Brain microvascular endothelial cell (primary cell): ENCODE measurements around the gene CCDC7.
"Not testable (repeated sequence)": the region's sequence is repeated elsewhere in the genome, so short reads cannot be mapped to it uniquely, and the experiment has no call there.

Experiments
- DNase-seq: peaks from one replicate; pipeline ENCODE4 v3.0.0-alpha.2; 2020
- H3K27ac ChIP-seq: fragments of 250-450 bp; sonication (Bioruptor Pico); 2 replicates; pipeline ENCODE4 v1.5.1; 2020; ENCODE audit warnings: mild to moderate bottlenecking, moderate library complexity
- H3K27me3 ChIP-seq: fragments of 250-450 bp; sonication (Bioruptor Pico); replicated peaks from 2 replicates; pipeline ENCODE4 v1.5.1; 2020; ENCODE audit warnings: mild to moderate bottlenecking
- H3K36me3 ChIP-seq: fragments of 250-450 bp; sonication (Bioruptor Pico); replicated peaks from 2 replicates; pipeline ENCODE4 v1.5.1; 2020; ENCODE audit warnings: mild to moderate bottlenecking
- H3K4me3 ChIP-seq: 2 replicates; pipeline ENCODE4 v1.5.1; 2011; ENCODE audit warnings: low read depth, mild to moderate bottlenecking, control low read depth, low read length, moderate library complexity
- in situ Hi-C: cut with HindIII; loops from 2 replicates; pipeline ENCODE4 v1.10.0; 2017; ENCODE audit warnings: low sequenced_read_pairs, low pct_ligation_motif_present
- TF ChIP-seq, protein P1 (sequence below): IDR thresholded peaks from 2 replicates; pipeline ENCODE4 v1.5.1; 2011; ENCODE audit warnings: low read depth, mild to moderate bottlenecking, moderate library complexity, low read length, control low read depth, inconsistent platforms; ENCODE audit errors: missing control alignments

Gene CCDC7

DNA sequence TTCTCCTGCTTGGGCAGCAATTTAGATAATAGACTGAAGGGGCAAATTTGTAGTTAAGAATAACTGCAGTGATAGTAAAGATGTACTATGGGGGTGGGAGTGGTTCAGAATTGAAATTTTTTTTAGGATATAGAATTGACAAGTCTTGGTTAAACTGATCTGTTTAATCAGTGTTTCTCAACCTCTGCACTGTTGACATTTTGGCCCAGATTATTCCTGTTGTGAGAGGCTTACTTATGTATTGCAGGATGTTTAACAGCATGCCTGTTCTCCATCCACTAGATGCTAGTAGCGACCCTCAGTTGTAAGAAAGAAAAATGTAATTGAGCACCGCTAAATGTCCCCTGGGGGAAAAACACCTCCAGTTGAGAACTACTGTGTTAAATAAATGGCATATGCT is 176.5 kb downstream of the CCDC7 start:
- DNase-seq: no peak

DNA sequence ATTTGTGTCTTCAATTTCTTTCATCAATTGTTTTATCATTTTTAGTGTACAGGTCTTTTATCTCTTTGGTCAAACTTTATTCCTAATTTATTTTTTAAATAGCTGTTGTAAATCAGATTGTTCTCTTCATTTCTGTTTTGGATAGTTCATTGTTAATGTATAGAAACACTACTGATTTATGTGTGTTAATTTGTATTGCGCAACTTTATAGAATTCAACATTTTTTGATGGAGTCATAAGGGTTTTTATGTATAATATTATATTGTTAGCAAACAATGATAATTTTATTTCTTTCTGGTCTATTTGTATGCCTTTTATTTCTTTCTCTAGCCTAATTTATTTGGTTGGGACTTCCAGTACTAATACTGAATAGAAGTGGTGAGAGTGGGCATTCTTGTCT is 181.2 kb downstream of the CCDC7 start:
- Histone ChIP-seq H3K4me3 (no peak overlapping the region), H3K27ac (no peak overlapping the region), H3K27me3 (no peaks in the 10 kb centered on the region), H3K36me3 (no peaks in the 10 kb centered on the region)
- no peak for DNase-seq
- in situ Hi-C loops: no loop called here
- TF ChIP-seq, protein P1, sequence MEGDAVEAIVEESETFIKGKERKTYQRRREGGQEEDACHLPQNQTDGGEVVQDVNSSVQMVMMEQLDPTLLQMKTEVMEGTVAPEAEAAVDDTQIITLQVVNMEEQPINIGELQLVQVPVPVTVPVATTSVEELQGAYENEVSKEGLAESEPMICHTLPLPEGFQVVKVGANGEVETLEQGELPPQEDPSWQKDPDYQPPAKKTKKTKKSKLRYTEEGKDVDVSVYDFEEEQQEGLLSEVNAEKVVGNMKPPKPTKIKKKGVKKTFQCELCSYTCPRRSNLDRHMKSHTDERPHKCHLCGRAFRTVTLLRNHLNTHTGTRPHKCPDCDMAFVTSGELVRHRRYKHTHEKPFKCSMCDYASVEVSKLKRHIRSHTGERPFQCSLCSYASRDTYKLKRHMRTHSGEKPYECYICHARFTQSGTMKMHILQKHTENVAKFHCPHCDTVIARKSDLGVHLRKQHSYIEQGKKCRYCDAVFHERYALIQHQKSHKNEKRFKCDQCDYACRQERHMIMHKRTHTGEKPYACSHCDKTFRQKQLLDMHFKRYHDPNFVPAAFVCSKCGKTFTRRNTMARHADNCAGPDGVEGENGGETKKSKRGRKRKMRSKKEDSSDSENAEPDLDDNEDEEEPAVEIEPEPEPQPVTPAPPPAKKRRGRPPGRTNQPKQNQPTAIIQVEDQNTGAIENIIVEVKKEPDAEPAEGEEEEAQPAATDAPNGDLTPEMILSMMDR: no peak

More for the DNA sequence above, 176.5 kb downstream of the CCDC7 start:
- H3K4me3 ChIP-seq: no peak overlapping the region
- no peaks in the 10 kb centered on the region for H3K36me3 ChIP-seq
- TF ChIP-seq, protein P1: no peak
- H3K27ac ChIP-seq: no peak overlapping the region
- in situ Hi-C loops: no loop called here
- H3K27me3 ChIP-seq: no peaks in the 10 kb centered on the region

DNA sequence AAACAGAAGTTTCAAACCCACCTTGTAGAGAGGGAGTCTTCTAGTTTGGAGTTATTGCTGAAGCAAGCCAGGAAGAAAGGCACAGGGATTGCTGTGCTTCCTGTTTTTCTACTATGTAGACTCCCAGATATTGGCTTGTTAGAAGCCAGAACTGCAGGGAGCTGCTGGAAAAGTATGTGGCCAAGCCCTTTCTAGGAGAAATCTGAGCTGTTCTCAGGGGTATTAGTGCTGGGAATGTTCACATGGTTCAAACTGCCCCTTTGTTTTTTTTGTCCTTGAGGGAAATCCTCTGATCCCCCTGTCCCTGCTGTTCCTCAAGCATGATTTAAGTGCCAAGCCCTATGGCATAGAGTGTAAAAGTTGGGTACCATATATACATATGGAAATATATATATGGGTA is 184.0 kb downstream of the CCDC7 start:
- Histone ChIP-seq H3K4me3 (no peak overlapping the region), H3K27me3 (no peaks in the 10 kb centered on the region), H3K36me3 (no peaks in the 10 kb centered on the region), H3K27ac (no peak overlapping the region)
- no peak for DNase-seq
- in situ Hi-C loops: no loop called here
- TF ChIP-seq, protein P1: no peak

DNA sequence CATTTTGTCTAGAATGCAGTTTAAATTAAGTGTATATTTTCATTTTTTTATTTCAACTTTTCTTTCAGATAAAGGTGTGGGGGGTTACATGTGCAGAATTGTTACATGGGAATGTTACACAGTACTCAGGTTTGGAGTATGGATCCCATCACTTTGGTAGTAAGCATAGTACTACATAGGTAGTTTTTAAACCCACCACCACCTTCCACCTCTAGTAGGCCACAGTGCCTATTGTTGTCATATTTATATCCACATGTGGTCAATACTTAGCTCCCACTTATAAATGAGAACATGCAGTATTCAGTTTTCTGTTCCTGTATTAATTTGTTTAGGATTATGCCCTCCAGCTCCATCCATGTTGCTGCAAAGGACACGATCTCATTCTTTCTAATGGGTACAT is 200.6 kb downstream of the CCDC7 start:
- DNase-seq: no peak
- H3K27ac ChIP-seq: no peak overlapping the region
- no peaks in the 10 kb centered on the region for H3K27me3 ChIP-seq
- TF ChIP-seq, protein P1: no peak
- no peaks in the 10 kb centered on the region for H3K36me3 ChIP-seq
- in situ Hi-C loops: no loop called here
- H3K4me3 ChIP-seq: no peak overlapping the region

DNA sequence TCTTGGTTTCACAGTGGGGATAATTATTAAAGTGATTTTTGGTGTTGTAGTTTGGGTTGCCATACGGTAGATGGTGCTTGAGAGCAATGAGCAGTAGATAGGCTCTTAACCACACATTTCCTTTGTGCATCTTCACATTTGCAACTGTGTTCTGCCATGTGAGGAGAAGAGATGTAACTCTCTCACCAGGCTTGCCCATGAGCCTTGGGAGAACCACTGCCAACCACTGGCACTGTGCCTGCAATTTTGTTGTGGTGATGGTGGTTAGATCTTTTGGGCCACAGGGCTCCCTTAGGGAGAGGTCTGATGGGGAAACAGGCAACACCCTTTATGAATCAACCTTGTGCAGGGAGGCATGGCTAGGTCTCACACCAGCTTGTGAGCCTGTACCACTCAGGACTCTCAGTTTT is 204.3 kb downstream of the CCDC7 start:
- no peaks in the 10 kb centered on the region for H3K27me3 ChIP-seq
- TF ChIP-seq, protein P1: no peak
- no peak overlapping the region for H3K4me3 ChIP-seq
- H3K36me3 ChIP-seq: no peaks in the 10 kb centered on the region
- in situ Hi-C loops: no loop called here
- no peak overlapping the region for H3K27ac ChIP-seq
- DNase-seq: no peak

DNA sequence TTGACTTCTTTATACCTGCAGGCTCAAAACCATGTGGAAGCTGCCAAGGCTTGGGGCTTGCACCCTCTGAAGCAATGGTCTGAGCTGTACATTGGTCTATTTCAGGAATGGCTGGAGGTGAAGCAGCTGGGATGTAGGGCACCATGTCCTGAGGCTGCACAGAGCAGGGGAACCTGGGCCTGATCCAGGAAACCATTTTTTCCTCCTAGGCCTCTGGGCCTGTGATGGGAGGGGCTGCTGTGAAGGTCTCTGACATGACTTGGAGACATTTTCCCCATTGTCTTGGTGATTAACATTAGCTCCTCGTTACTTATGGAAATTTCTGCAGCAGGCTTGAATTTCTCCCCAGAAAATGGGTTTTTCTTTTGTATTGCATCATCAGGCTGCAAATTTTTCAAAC is 211.5 kb downstream of the CCDC7 start:
- H3K27ac ChIP-seq, H3K36me3 ChIP-seq, H3K27me3 ChIP-seq, in situ Hi-C loops, DNase-seq, H3K4me3 ChIP-seq: not testable (repeated sequence)

DNA sequence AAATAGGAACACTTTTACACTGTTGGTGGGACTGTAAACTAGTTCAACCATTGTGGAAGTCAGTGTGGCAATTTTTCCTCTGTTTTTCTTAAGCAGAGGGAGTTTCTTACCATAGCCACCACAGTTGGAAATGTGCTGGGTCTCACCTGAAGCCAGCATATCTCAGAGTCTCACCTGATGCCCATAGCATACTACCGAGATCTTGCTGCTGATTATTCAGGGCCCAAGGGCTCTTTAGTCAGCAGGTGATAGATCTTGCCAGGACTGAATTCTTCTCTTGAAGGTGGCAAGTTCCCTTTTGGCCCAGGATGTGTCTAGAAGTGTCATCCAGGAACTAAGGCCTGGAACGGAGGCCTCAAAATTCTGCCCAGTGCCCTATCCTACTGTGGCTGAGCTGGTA is 215.4 kb downstream of the CCDC7 start:
- Histone ChIP-seq H3K27me3 (no peaks in the 10 kb centered on the region), H3K27ac (no peak overlapping the region), H3K36me3 (no peaks in the 10 kb centered on the region), H3K4me3 (no peak overlapping the region)
- TF ChIP-seq, protein P1: no peak
- in situ Hi-C loops: no loop called here
- DNase-seq: no peak
